SK-N-SH (cell line): ENCODE results near the gene SAMD14. TPM values are rescaled to one million over a fixed set of nuclear protein-coding genes. Genes with fewer than 3 reads are reported as not detected.

Experiments
- CTCF ChIA-PET: fragments of 300-600, 350-600 bp; formaldehyde crosslinking; extraction: SDS; loops from one replicate; lab custom pipeline; 2021; lab: Yijun Ruan, JAX
- POLR2A ChIA-PET: fragments of 350-600 bp; sonication (Branson Sonifier 250); formaldehyde crosslinking; extraction: SDS; loops from one replicate; lab custom pipeline; 2020; ENCODE audit warnings: antibody characterized with exemption, inconsistent platforms; lab: Yijun Ruan, JAX
- DNase-seq: peaks from one replicate; pipeline ENCODE4 v3.0.0; 2012
- H2AFZ ChIP-seq: fragments of 200-600 bp; sonication (generic); 2 replicates; pipeline ENCODE4 v1.8.1; 2016; ENCODE audit warnings: antibody characterized with exemption, mild to moderate bottlenecking, low read depth
- H3F3A ChIP-seq: fragments of 200-600 bp; sonication (generic); replicated peaks from 2 replicates; pipeline ENCODE3; 2016; ENCODE audit warnings: antibody characterized with exemption, mild to moderate bottlenecking; ENCODE audit not compliant: insufficient read depth
- H3K27ac ChIP-seq, 2 experiments: fragments of 200-500 bp in 1 of 2; fragments of 200-600 bp in 1 of 2; sonication (Bioruptor generic) in 1 of 2; sonication (generic), shearing (Covaris generic) in 1 of 2; 2 replicates each; pipeline versions ENCODE4 v1.5.1 to v1.6.1; 2014 to 2016; ENCODE audit warnings: low read depth in 2 of 2, inconsistent platforms in 1 of 2, low read length in 1 of 2, mild to moderate bottlenecking in 1 of 2, mixed read lengths in 1 of 2
- H3K27me3 ChIP-seq: fragments of 200-600 bp; sonication (generic), shearing (Covaris generic); 2 replicates; pipeline ENCODE4 v1.6.1; 2016; ENCODE audit warnings: mixed run types; ENCODE audit not compliant: insufficient read depth
- H3K36me3 ChIP-seq, 2 experiments: fragments of 200-500 bp in 1 of 2; fragments of 200-600 bp in 1 of 2; sonication (Bioruptor generic) in 1 of 2; sonication (generic) in 1 of 2; replicated peaks in 1 of 2; 2 replicates each; pipeline versions ENCODE3 to v1.5.1; 2014 to 2016; ENCODE audit warnings: low read length in 1 of 2, mild to moderate bottlenecking in 1 of 2; ENCODE audit not compliant: insufficient read depth in 2 of 2, control insufficient read depth in 1 of 2
- H3K4me1 ChIP-seq, 2 experiments: fragments of 200-500 bp in 1 of 2; fragments of 200-600 bp in 1 of 2; sonication (Bioruptor generic) in 1 of 2; sonication (generic), shearing (Covaris generic) in 1 of 2; 2 replicates each; pipeline versions ENCODE4 v1.5.1 to v1.6.1; 2014 to 2016; ENCODE audit warnings: low read depth in 1 of 2, low read length in 1 of 2, mixed run types in 1 of 2; ENCODE audit not compliant: insufficient read depth in 2 of 2, control insufficient read depth in 1 of 2
- H3K4me2 ChIP-seq: fragments of 200-600 bp; sonication (generic), shearing (Covaris generic); 2 replicates; pipeline ENCODE4 v1.6.1; 2017; ENCODE audit warnings: mixed run types
- H3K4me3 ChIP-seq, 2 experiments: fragments of 200-500 bp in 1 of 2; fragments of 200-600 bp in 1 of 2; sonication (Bioruptor generic) in 1 of 2; sonication (generic), shearing (Covaris generic) in 1 of 2; 2 replicates each; pipeline versions ENCODE4 v1.5.1 to v1.8.1; 2014 to 2016; ENCODE audit warnings: low read depth in 2 of 2, inconsistent platforms in 1 of 2, low read length in 1 of 2, mild to moderate bottlenecking in 1 of 2, mixed read lengths in 1 of 2, moderate library complexity in 1 of 2
- H3K79me2 ChIP-seq: fragments of 200-600 bp; sonication (generic); 2 replicates; pipeline ENCODE4 v1.8.1; 2017; ENCODE audit warnings: mild to moderate bottlenecking; ENCODE audit not compliant: insufficient read depth
- H3K9ac ChIP-seq: fragments of 200-600 bp; sonication (generic); 2 replicates; pipeline ENCODE4 v1.6.1; 2017; ENCODE audit warnings: mixed run types
- H3K9me2 ChIP-seq: fragments of 200-600 bp; sonication (generic); 2 replicates; pipeline ENCODE4 v1.6.1; 2017; ENCODE audit warnings: mixed run types
- H3K9me3 ChIP-seq: fragments of 200-600 bp; sonication (generic); 2 replicates; pipeline ENCODE4 v1.6.1; 2017; ENCODE audit warnings: mixed run types, mild to moderate bottlenecking, moderate library complexity
- H4K20me1 ChIP-seq: fragments of 200-600 bp; sonication (generic); 2 replicates; pipeline ENCODE4 v1.6.1; 2017; ENCODE audit warnings: mild to moderate bottlenecking, mixed run types; ENCODE audit not compliant: insufficient read depth
- CHD2 ChIP-seq: fragments of 150-350 bp; IDR thresholded peaks from 2 replicates; pipeline ENCODE4 v1.6.1; 2018; ENCODE audit warnings: low read length; ENCODE audit not compliant: partially characterized antibody
- EP300 ChIP-seq, 2 experiments: IDR thresholded peaks; 2 replicates each; pipeline versions ENCODE4 v1.4.0 to v1.6.1; 2012; ENCODE audit warnings: borderline replicate concordance in 1 of 2, low read depth in 1 of 2, low read length in 1 of 2
- EZH2phosphoT487 ChIP-seq: fragments of 200-600 bp; sonication (generic); IDR thresholded peaks from 2 replicates; pipeline ENCODE4 v1.6.1; 2017; ENCODE audit warnings: low read depth, mixed run types, mild to moderate bottlenecking, antibody characterized with exemption, moderate library complexity, borderline replicate concordance
- FOXM1 ChIP-seq: IDR thresholded peaks from 2 replicates; pipeline ENCODE4 v1.4.0; 2012; ENCODE audit warnings: low read depth, mild to moderate bottlenecking
- GATA2 ChIP-seq: sonication (generic); formaldehyde crosslinking; IDR thresholded peaks from 2 replicates; pipeline ENCODE4 v1.5.0; 2020; ENCODE audit warnings: mild to moderate bottlenecking, missing genetic modification reagents
- NFIC ChIP-seq: IDR thresholded peaks from 2 replicates; pipeline ENCODE4 v1.4.0; 2012; ENCODE audit warnings: borderline replicate concordance
- RXRA ChIP-seq: IDR thresholded peaks from 2 replicates; pipeline ENCODE4 v1.4.0; 2012; ENCODE audit warnings: low read depth, mild to moderate bottlenecking, borderline replicate concordance
- SMC3 ChIP-seq: IDR thresholded peaks from 2 replicates; pipeline ENCODE4 v1.6.1; 2012; ENCODE audit warnings: low read depth, low read length, improper control_type of control experiment
- TAF1 ChIP-seq: IDR thresholded peaks from 2 replicates; pipeline ENCODE4 v1.6.1; 2012; ENCODE audit warnings: low read depth, mild to moderate bottlenecking, low read length, moderate library complexity, borderline replicate concordance
- USF1 ChIP-seq: IDR thresholded peaks from 2 replicates; pipeline ENCODE4 v1.4.0; 2012; ENCODE audit warnings: low read depth, borderline replicate concordance
- WGBS: methylation state at CpG from one replicate; pipeline ENCODE4 v1.1.6; 2017; ENCODE audit warnings: low lambda C conversion rate; 5-methylcytosine and 5-hydroxymethylcytosine counted together
- polyA plus RNA-seq, 3 experiments: library from polyadenylated mRNA; depleted of rRNA; stranded (reverse); fragments of >200 nt; gene quantifications; 2 replicates each; pipeline ENCODE4 v1.2.3, GENCODE V29; 2012

The SAMD14 gene
- polyA plus RNA-seq, 1 of the 3 experiments (the other 2 are of a cell fraction), result 3.4 TPM

GRCh38 chr17:50074227-50074626 lies 55.7 kb downstream of the SAMD14 start:
- TF ChIP-seq TAF1, result no peak
- no peak for TF ChIP-seq NFIC
- no peak for TF ChIP-seq SMC3
- no peak for TF ChIP-seq GATA2 (CRISPR knock-in tag)
- TF ChIP-seq CHD2, result no peak
- TF ChIP-seq, all 33 proteins: peak for 0
- peaks cover 85% of the 10 kb centered on the region for H4K20me1 ChIP-seq
- no peaks in the 10 kb centered on the region for H3K9me3 ChIP-seq
- no peak overlapping the region for H2AFZ ChIP-seq
- no peak overlapping the region for H3K4me3 ChIP-seq
- peaks cover 85% of the 10 kb centered on the region for H3F3A ChIP-seq
- H3K27ac ChIP-seq, result peak overlapping the region in 1 of 2 experiments; percentile 24; a peak in 1 of 4 replicates
- H3K27me3 ChIP-seq, result no peaks in the 10 kb centered on the region
- WGBS, result 95% methylated on average over 6 of the region's 6 CpGs
- CTCF ChIA-PET, result interaction anchor here (1.2 to 5.8 kb wide), 11 partner anchors 9 to 212 kb away, joined by 3 to 41 read pairs (median 4); partner anchors contain the start of genes ITGA3 and PDK2
- no peak overlapping the region for H3K9ac ChIP-seq
- no peaks in the 10 kb centered on the region for H3K9me2 ChIP-seq
- H3K36me3 ChIP-seq, result peaks cover 91% of the 10 kb centered on the region in 2 experiments
- no peaks in the 10 kb centered on the region for H3K4me1 ChIP-seq
- no peak overlapping the region for H3K4me2 ChIP-seq
- no peak for DNase-seq
- H3K79me2 ChIP-seq, result peaks cover 96% of the 10 kb centered on the region
- POLR2A ChIA-PET, result interaction anchor here (1.4 kb wide), 1 partner anchor 20 kb away, joined by 5 read pairs; the partner anchor contains the start of gene PDK2

DNA sequence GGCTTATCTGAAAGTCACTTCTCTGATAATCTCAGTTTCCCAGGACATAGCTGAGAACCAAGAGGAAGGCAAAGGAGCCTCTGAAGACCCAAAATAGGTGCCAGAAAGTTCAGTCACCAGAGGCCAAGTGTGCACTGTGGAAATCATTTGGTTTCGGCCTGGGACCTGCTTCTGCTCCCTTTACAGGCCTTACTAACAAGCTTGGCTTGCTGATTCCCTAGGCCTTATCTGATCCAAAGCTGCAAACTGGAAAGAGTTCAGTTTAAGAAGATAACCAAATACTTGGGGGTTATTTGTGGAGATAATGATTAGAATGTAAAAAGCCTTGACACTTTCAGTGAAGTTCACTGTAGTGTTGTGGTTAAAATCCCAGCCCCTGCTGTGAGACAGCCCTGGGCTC lies 57.0 kb downstream of the SAMD14 start:
- peaks cover 78% of the 10 kb centered on the region for H4K20me1 ChIP-seq
- no peak overlapping the region for H2AFZ ChIP-seq
- H3K4me1 ChIP-seq, result no peaks in the 10 kb centered on the region
- no peak for TF ChIP-seq EP300 (IDR thresholded peaks at IDR 0.05; ENCODE audit: borderline replicate concordance in 1 of 2, low read depth in 1 of 2, low read length in 1 of 2)
- no peak for TF ChIP-seq USF1
- TF ChIP-seq FOXM1, result no peak
- no peak for TF ChIP-seq TAF1
- no peak for TF ChIP-seq EZH2phosphoT487
- no peak for TF ChIP-seq RXRA
- TF ChIP-seq, all 33 proteins: peak for 0
- Histone ChIP-seq H3K9ac (no peak overlapping the region), H3K27me3 (no peaks in the 10 kb centered on the region), H3K9me3 (no peaks in the 10 kb centered on the region), H3K4me2 (no peak overlapping the region), H3K27ac (peak overlapping the region in 1 of 2 experiments; percentile 24; a peak in 2 of 4 replicates), H3F3A (peaks cover 75% of the 10 kb centered on the region), H3K9me2 (no peaks in the 10 kb centered on the region), H3K79me2 (peaks cover 97% of the 10 kb centered on the region), H3K4me3 (no peak overlapping the region), H3K36me3 (peaks cover 84 to 91% of the 10 kb centered on the region in 2 experiments)
- no peak for DNase-seq
- ChIA-PET CTCF (interaction anchor here (0.5 to 5.8 kb wide), 12 partner anchors 8 to 128 kb away, joined by 3 to 41 read pairs (median 4); partner anchors contain the start of genes ITGA3 and PDK2), POLR2A (interaction anchor here (1.4 kb wide), 1 partner anchor 21 kb away, joined by 5 read pairs; the partner anchor contains the start of gene PDK2)
- 100% methylated on average over 1 of the region's 1 CpG for WGBS
